MM.1S (cell line): ENCODE data around the gene HYOU1.

Experiments
- DNase-seq: peaks from one replicate; pipeline ENCODE4 v3.0.0-alpha.2; 2015
- H2AFZ ChIP-seq: fragments of 300-600 bp; sonication (generic); 2 replicates; pipeline ENCODE4 v1.6.0; 2016; ENCODE audit warnings: antibody characterized with exemption, low read length
- H3F3A ChIP-seq: fragments of 300-600 bp; sonication (generic); 2 replicates; pipeline ENCODE4 v1.6.1; 2016; ENCODE audit warnings: mild to moderate bottlenecking, antibody characterized with exemption, low read length, moderate library complexity, mixed read lengths; ENCODE audit not compliant: insufficient read depth
- H3K27ac ChIP-seq: fragments of 300-600 bp; sonication (generic); 2 replicates; pipeline ENCODE4 v1.5.1; 2016; ENCODE audit warnings: mild to moderate bottlenecking, low read length
- H3K27me3 ChIP-seq: fragments of 300-600 bp; sonication (generic); replicated peaks from 2 replicates; pipeline ENCODE4 v1.6.0; 2016; ENCODE audit warnings: low read length; ENCODE audit not compliant: insufficient read depth
- H3K36me3 ChIP-seq: fragments of 300-600 bp; sonication (generic); replicated peaks from 2 replicates; pipeline ENCODE4 v1.6.1; 2016; ENCODE audit warnings: mild to moderate bottlenecking, low read length, mixed read lengths; ENCODE audit not compliant: insufficient read depth
- H3K4me1 ChIP-seq: fragments of 300-600 bp; sonication (generic); 2 replicates; pipeline ENCODE4 v1.6.1; 2016; ENCODE audit warnings: low read length, mixed read lengths
- H3K4me2 ChIP-seq: fragments of 300-600 bp; sonication (generic); 2 replicates; pipeline ENCODE4 v1.6.0; 2016; ENCODE audit warnings: low read depth, low read length
- H3K4me3 ChIP-seq: fragments of 300-600 bp; sonication (generic); 2 replicates; pipeline ENCODE4 v1.5.1; 2016; ENCODE audit warnings: low read length, mixed read lengths
- H3K79me2 ChIP-seq: fragments of 300-600 bp; sonication (generic); 2 replicates; pipeline ENCODE4 v1.6.1; 2016; ENCODE audit warnings: mixed run types, low read length, mixed read lengths
- H3K9ac ChIP-seq: fragments of 300-600 bp; sonication (generic); 2 replicates; pipeline ENCODE4 v1.6.1; 2016; ENCODE audit warnings: low read length, mixed read lengths
- H3K9me2 ChIP-seq: fragments of 300-600 bp; sonication (generic); replicated peaks from 2 replicates; pipeline ENCODE4 v1.6.1; 2016; ENCODE audit warnings: mild to moderate bottlenecking, low read length, mixed read lengths; ENCODE audit not compliant: insufficient read depth
- H3K9me3 ChIP-seq: fragments of 300-600 bp; sonication (generic); replicated peaks from 2 replicates; pipeline ENCODE4 v1.6.1; 2016; ENCODE audit warnings: mild to moderate bottlenecking, low read length, mixed read lengths; ENCODE audit not compliant: insufficient read depth
- H4K20me1 ChIP-seq: fragments of 300-600 bp; sonication (generic); 2 replicates; pipeline ENCODE4 v1.6.1; 2016; ENCODE audit warnings: mild to moderate bottlenecking, low read length, moderate library complexity, mixed read lengths; ENCODE audit not compliant: insufficient read depth
- CTCF ChIP-seq: fragments of 300-600 bp; sonication (generic); IDR thresholded peaks from 2 replicates; pipeline ENCODE4 v1.5.1; 2016; ENCODE audit warnings: antibody characterized with exemption, low read length, mixed read lengths
- EZH2 ChIP-seq: fragments of 300-600 bp; sonication (generic); optimal IDR thresholded peaks from 2 replicates; pipeline ENCODE3; 2017; ENCODE audit warnings: low read depth, mild to moderate bottlenecking, antibody characterized with exemption, low read length, mixed read lengths
- EZH2phosphoT487 ChIP-seq: fragments of 300-600 bp; sonication (generic); IDR thresholded peaks from 2 replicates; pipeline ENCODE4 v1.6.1; 2018; ENCODE audit warnings: antibody characterized with exemption, low read length

Gene HYOU1

GRCh38 chr11:119084663-119085436 lies 27.8 kb upstream of the HYOU1 start, which contains the start of gene HMBS:
TSS of gene HMBS (plus strand) at chr11:119084881. CDS start at chr11:119085034, 153 bp downstream.
- H3K4me3 ChIP-seq: peak within 1 kb of the TSS; percentile 87
- 0 out of 2 replicates have a peak, but pooled peaks cover 6% of the 10 kb centered on the region for H3F3A ChIP-seq
- peaks cover 27% of the 10 kb centered on the region for H3K79me2 ChIP-seq
- H3K9me2 ChIP-seq: no peaks in the 10 kb centered on the region
- H3K9me3 ChIP-seq: no peaks in the 10 kb centered on the region
- DNase-seq: peak; percentile 95
- H3K36me3 ChIP-seq: no peaks in the 10 kb centered on the region
- H3K4me2 ChIP-seq: peak within 1 kb of the TSS; percentile 96
- peak within 1 kb of the TSS; percentile 86 for H3K27ac ChIP-seq
- H3K27me3 ChIP-seq: no peaks in the 10 kb centered on the region
- peak within 1 kb of the TSS; percentile 96 for H3K9ac ChIP-seq
- H4K20me1 ChIP-seq: no peaks in the 10 kb centered on the region
- peak within 1 kb of the TSS; percentile 93 for H2AFZ ChIP-seq
- no peak for TF ChIP-seq EZH2
- no peak for TF ChIP-seq EZH2phosphoT487
- no peak for TF ChIP-seq CTCF
- peaks cover 20% of the 10 kb centered on the region for H3K4me1 ChIP-seq

GRCh38 chr11:119081682-119082260 lies 24.8 kb upstream of the HYOU1 start:
- TF ChIP-seq EZH2 (no peak), CTCF (no peak), EZH2phosphoT487 (no peak)
- Histone ChIP-seq H3K27me3 (no peaks in the 10 kb centered on the region), H3K4me1 (peaks cover 9% of the 10 kb centered on the region), H3K79me2 (peaks cover 14% of the 10 kb centered on the region), H4K20me1 (no peaks in the 10 kb centered on the region), H3K9ac (no peak overlapping the region), H3K4me2 (no peak overlapping the region), H3F3A (no peaks in the 10 kb centered on the region), H3K36me3 (peaks cover 5% of the 10 kb centered on the region; the same call in 1 of the 2 replicates), H3K9me3 (no peaks in the 10 kb centered on the region), H2AFZ (no peak overlapping the region), H3K27ac (no peak overlapping the region), H3K4me3 (no peak overlapping the region), H3K9me2 (no peaks in the 10 kb centered on the region)
- no peak for DNase-seq

GRCh38 chr11:119078675-119079420 lies 21.8 kb upstream of the HYOU1 start:
- Histone ChIP-seq H3K4me1 (no peaks in the 10 kb centered on the region), H3F3A (no peaks in the 10 kb centered on the region), H3K27me3 (no peaks in the 10 kb centered on the region), H3K79me2 (no peaks in the 10 kb centered on the region), H3K36me3 (peaks cover 6% of the 10 kb centered on the region; the same call in 1 of the 2 replicates), H3K4me2 (no peak overlapping the region), H3K4me3 (no peak overlapping the region), H3K9me3 (no peaks in the 10 kb centered on the region), H3K9ac (no peak overlapping the region), H2AFZ (no peak overlapping the region), H4K20me1 (no peaks in the 10 kb centered on the region), H3K27ac (no peak overlapping the region), H3K9me2 (no peaks in the 10 kb centered on the region)
- no peak for TF ChIP-seq EZH2phosphoT487
- TF ChIP-seq CTCF: no peak
- no peak for DNase-seq
